NCI-H524 treated with DMSO at 0.1 percent for 48 hours (cell line): Measurements from ENCODE around the gene PSENEN.
"Not testable (repeated sequence)": the region's sequence is repeated elsewhere in the genome, so short reads cannot be mapped to it uniquely, and the experiment has no call there.

ENCODE experiments used
- DNase-seq: peaks from one replicate; lab custom pipeline; 2025; lab: John Stamatoyannopoulos, UW

The PSENEN gene

GRCh38 chr19:35788205-35788960, 42.9 kb downstream of the PSENEN start:
- DNase-seq = no peak

GRCh38 chr19:35789195-35789977, 43.9 kb downstream of the PSENEN start:
- DNase-seq = no peak

GRCh38 chr19:35789978-35790944, 44.8 kb downstream of the PSENEN start:
- DNase-seq = no peak

- DNase-seq = no peak
Measured at GRCh38 chr19:35790981-35791813, 45.7 kb downstream of the PSENEN start.

GRCh38 chr19:35791814-35792279, 46.4 kb downstream of the PSENEN start:
- no peak for DNase-seq

GRCh38 chr19:35792312-35792711, 46.9 kb downstream of the PSENEN start:
- DNase-seq = no peak

GRCh38 chr19:35792888-35793287, 47.4 kb downstream of the PSENEN start:
- DNase-seq = no peak

- no peak for DNase-seq
Measured at GRCh38 chr19:35793381-35794165, 48.1 kb downstream of the PSENEN start.

GRCh38 chr19:35795564-35795963, 50.1 kb downstream of the PSENEN start:
- not testable (repeated sequence) for DNase-seq
